Measurements from ENCODE around the gene EGFLAM.

EGFLAM gene

DNA sequence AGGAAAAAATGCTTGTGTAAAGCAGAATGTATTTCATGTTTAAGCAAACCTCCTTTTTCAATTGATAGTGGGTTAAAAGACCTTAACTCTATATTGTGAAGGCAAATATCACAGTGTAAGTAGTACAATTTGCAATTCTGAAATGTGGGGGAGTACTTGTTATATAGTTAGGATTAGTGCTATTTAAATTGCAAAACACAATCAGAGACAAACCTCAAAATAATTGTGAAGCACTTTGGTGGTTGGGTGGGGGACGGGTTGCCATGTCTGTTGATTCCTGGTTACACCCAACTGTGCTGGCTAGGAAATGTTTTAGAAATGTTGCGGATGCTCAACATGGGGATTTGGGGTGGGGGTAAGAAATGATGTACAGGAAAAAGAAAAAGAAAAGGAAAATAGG lies 37.4 kb downstream of the EGFLAM start:
- WGBS (ENCODE audit: insufficient coverage), result 100% methylated on average over 2 of the region's 2 CpGs

DNA sequence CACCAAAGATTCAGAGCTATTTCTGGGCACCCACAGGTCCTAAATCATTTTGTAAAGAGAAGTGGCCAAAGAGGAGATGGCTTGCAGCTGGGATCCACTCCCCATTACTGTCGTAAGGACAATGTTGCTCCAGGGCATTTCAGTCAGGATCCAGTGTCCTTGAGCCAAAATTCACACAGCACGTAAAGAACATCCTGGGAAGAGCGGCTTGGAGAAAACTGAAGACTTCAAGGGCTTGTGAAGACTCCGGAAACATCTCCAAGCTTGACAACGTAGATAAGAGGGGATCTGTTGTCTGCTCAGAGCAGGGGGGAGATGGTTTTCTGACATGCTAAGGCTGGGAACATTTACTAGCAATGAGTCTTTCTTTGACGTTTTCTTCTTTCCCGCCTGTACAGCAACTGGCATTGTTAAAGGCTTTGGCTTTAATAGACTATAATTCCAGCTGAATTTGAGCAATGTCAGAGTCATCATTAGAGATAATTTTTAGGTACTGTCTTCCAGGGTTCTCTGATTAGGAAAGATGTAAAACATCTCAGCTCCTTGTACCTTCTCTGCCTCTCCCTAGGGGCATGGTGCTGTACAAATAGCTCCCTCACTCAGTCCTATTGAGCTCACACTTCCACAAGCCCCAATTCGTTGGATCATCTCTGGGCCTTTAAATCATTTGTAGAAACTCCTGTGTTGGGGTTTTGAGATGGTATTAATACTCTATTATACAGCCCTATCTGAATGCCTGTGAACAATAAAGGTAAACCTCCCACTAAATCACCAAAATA lies 39.7 kb downstream of the EGFLAM start:
- POLR2A ChIA-PET, result interaction anchor here (0.5 kb wide), 1 partner anchor 20 kb away, joined by 4 read pairs; no protein-coding TSS in a partner anchor
- Histone ChIP-seq H3K4me3 (ENCODE audit: control insufficient read depth in 1 of 7, extremely low read depth in 1 of 7, insufficient read depth in 4 of 7, low read depth in 2 of 7, low read length in 6 of 7) (no peak overlapping the region), H3K36me3 (ENCODE audit: control insufficient read depth in 4 of 4, insufficient read depth in 4 of 4, low read length in 3 of 4) (no peaks in the 10 kb centered on the region), H3K9me3 (ENCODE audit: control extremely low read depth in 1 of 5, control insufficient read depth in 4 of 5, insufficient read depth in 2 of 5, low read depth in 1 of 5, low read length in 4 of 5) (peaks cover 0 to 5% (median 0%) of the 10 kb centered on the region in 5 experiments), H3K27me3 (replicated peaks in 2 of 5; ENCODE audit: control insufficient read depth in 4 of 5, insufficient read depth in 5 of 5, low read length in 4 of 5) (peaks cover 0 to 10% (median 2%) of the 10 kb centered on the region in 5 experiments), H3K27ac (ENCODE audit: insufficient read depth in 1 of 2, low read depth in 1 of 2, low read length in 2 of 2, poor library complexity in 1 of 2, severe bottlenecking in 2 of 2) (no peak overlapping the region), H3K4me1 (ENCODE audit: control extremely low read depth in 1 of 4, control insufficient read depth in 4 of 4, insufficient read depth in 4 of 4, low read length in 3 of 4) (no peaks in the 10 kb centered on the region)
- 35% methylated on average over 6 of the region's 8 CpGs for WGBS (ENCODE audit: insufficient coverage)
- CTCF ChIA-PET, result interaction anchor here (1.1 kb wide), 1 partner anchor 33 kb away, joined by 4 read pairs; no protein-coding TSS in a partner anchor
- peak in 1 of 3 donors; percentile 5 for DNase-seq

More for the DNA sequence above, 37.4 kb downstream of the EGFLAM start:
- Histone ChIP-seq H3K27ac (ENCODE audit: insufficient read depth in 1 of 2, low read depth in 1 of 2, low read length in 2 of 2, poor library complexity in 1 of 2, severe bottlenecking in 2 of 2) (no peak overlapping the region), H3K27me3 (replicated peaks in 2 of 5; ENCODE audit: control insufficient read depth in 4 of 5, insufficient read depth in 5 of 5, low read length in 4 of 5) (peaks cover 0 to 14% (median 2%) of the 10 kb centered on the region in 5 experiments), H3K4me3 (ENCODE audit: control insufficient read depth in 1 of 7, extremely low read depth in 1 of 7, insufficient read depth in 4 of 7, low read depth in 2 of 7, low read length in 6 of 7) (no peak overlapping the region), H3K36me3 (ENCODE audit: control insufficient read depth in 4 of 4, insufficient read depth in 4 of 4, low read length in 3 of 4) (no peaks in the 10 kb centered on the region), H3K9me3 (ENCODE audit: control extremely low read depth in 1 of 5, control insufficient read depth in 4 of 5, insufficient read depth in 2 of 5, low read depth in 1 of 5, low read length in 4 of 5) (peaks cover 0 to 3% (median 0%) of the 10 kb centered on the region in 5 experiments), H3K4me1 (ENCODE audit: control extremely low read depth in 1 of 4, control insufficient read depth in 4 of 4, insufficient read depth in 4 of 4, low read length in 3 of 4) (no peaks in the 10 kb centered on the region)
- ChIA-PET CTCF (no interaction called here), POLR2A (no interaction called here)
- DNase-seq, result no peak

- Histone ChIP-seq H3K9me3 (ENCODE audit: control extremely low read depth in 1 of 5, control insufficient read depth in 4 of 5, insufficient read depth in 2 of 5, low read depth in 1 of 5, low read length in 4 of 5) (peaks cover 0 to 8% (median 2%) of the 10 kb centered on the region in 5 experiments), H3K4me1 (ENCODE audit: control extremely low read depth in 1 of 4, control insufficient read depth in 4 of 4, insufficient read depth in 4 of 4, low read length in 3 of 4) (no peaks in the 10 kb centered on the region), H3K27me3 (replicated peaks in 2 of 5; ENCODE audit: control insufficient read depth in 4 of 5, insufficient read depth in 5 of 5, low read length in 4 of 5) (peaks cover 0 to 10% (median 0%) of the 10 kb centered on the region in 5 experiments), H3K4me3 (ENCODE audit: control insufficient read depth in 1 of 7, extremely low read depth in 1 of 7, insufficient read depth in 4 of 7, low read depth in 2 of 7, low read length in 6 of 7) (no peak overlapping the region), H3K27ac (ENCODE audit: insufficient read depth in 1 of 2, low read depth in 1 of 2, low read length in 2 of 2, poor library complexity in 1 of 2, severe bottlenecking in 2 of 2) (no peak overlapping the region), H3K36me3 (ENCODE audit: control insufficient read depth in 4 of 4, insufficient read depth in 4 of 4, low read length in 3 of 4) (no peaks in the 10 kb centered on the region)
- no peak for DNase-seq
- ChIA-PET POLR2A (no interaction called here), CTCF (no interaction called here)
- WGBS (ENCODE audit: insufficient coverage), result no CpG with 5 or more reads among the region's 1 CpG
These were observed 41.2 kb downstream of the EGFLAM start for GRCh38 chr5:38299585-38299984.

DNA sequence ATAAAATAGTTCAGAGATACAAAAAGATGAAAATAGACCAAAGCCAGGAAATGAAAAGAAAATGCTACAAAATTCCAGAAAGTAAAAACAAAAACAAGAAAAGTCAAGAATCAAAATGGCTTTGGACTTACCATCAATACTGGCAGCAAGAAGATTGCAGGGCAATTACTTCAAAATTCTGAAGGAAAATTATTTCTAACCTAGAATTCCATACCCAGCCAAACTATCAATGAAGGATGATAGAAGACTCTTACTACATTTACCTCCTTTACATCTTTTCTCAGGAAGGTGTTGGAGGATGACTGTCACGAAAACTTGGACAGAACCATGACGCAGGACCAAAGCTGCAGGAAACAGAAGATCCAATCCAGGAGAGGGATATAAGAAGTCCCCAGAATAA lies 46.8 kb downstream of the EGFLAM start:
- Histone ChIP-seq H3K4me3 (ENCODE audit: control insufficient read depth in 1 of 7, extremely low read depth in 1 of 7, insufficient read depth in 4 of 7, low read depth in 2 of 7, low read length in 6 of 7) (no peak overlapping the region), H3K27me3 (replicated peaks in 2 of 5; ENCODE audit: control insufficient read depth in 4 of 5, insufficient read depth in 5 of 5, low read length in 4 of 5) (no peaks in the 10 kb centered on the region), H3K4me1 (ENCODE audit: control extremely low read depth in 1 of 4, control insufficient read depth in 4 of 4, insufficient read depth in 4 of 4, low read length in 3 of 4) (no peaks in the 10 kb centered on the region), H3K27ac (ENCODE audit: insufficient read depth in 1 of 2, low read depth in 1 of 2, low read length in 2 of 2, poor library complexity in 1 of 2, severe bottlenecking in 2 of 2) (no peak overlapping the region), H3K9me3 (ENCODE audit: control extremely low read depth in 1 of 5, control insufficient read depth in 4 of 5, insufficient read depth in 2 of 5, low read depth in 1 of 5, low read length in 4 of 5) (peaks cover 2 to 20% (median 4%) of the 10 kb centered on the region in 5 experiments), H3K36me3 (ENCODE audit: control insufficient read depth in 4 of 4, insufficient read depth in 4 of 4, low read length in 3 of 4) (no peaks in the 10 kb centered on the region)
- no peak for DNase-seq
- ChIA-PET POLR2A (no interaction called here), CTCF (no interaction called here)
- no CpG with 5 or more reads among the region's 2 CpGs for WGBS (ENCODE audit: insufficient coverage)

DNA sequence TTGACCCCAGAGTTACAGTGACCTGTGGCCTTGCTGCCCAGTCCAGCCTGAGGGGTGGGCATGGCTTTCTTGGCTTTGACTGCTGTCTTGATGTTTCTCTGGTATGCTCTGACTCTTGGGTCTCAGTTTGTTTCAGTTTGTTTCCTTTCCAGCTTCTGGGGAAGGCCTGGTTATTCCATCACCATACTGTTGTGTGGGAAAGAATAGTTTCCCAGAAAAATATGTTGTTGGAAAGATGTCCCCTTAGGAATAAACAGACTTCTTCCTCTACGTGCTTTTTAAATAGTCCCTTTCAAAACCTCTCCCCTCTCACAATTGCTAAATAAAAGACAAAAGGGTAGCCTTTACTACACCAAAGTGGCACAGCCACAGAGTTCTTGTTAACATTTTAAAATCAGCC lies 49.5 kb downstream of the EGFLAM start:
- ChIA-PET CTCF (interaction anchor here (1.0 kb wide), 1 partner anchor 73 kb away, joined by 3 read pairs; no protein-coding TSS in a partner anchor), POLR2A (no interaction called here)
- Histone ChIP-seq H3K4me1 (ENCODE audit: control extremely low read depth in 1 of 4, control insufficient read depth in 4 of 4, insufficient read depth in 4 of 4, low read length in 3 of 4) (no peaks in the 10 kb centered on the region), H3K27me3 (replicated peaks in 2 of 5; ENCODE audit: control insufficient read depth in 4 of 5, insufficient read depth in 5 of 5, low read length in 4 of 5) (peaks cover 0 to 4% (median 0%) of the 10 kb centered on the region in 5 experiments), H3K9me3 (ENCODE audit: control extremely low read depth in 1 of 5, control insufficient read depth in 4 of 5, insufficient read depth in 2 of 5, low read depth in 1 of 5, low read length in 4 of 5) (peaks cover 2 to 17% (median 4%) of the 10 kb centered on the region in 5 experiments), H3K36me3 (ENCODE audit: control insufficient read depth in 4 of 4, insufficient read depth in 4 of 4, low read length in 3 of 4) (no peaks in the 10 kb centered on the region), H3K27ac (ENCODE audit: insufficient read depth in 1 of 2, low read depth in 1 of 2, low read length in 2 of 2, poor library complexity in 1 of 2, severe bottlenecking in 2 of 2) (no peak overlapping the region), H3K4me3 (ENCODE audit: control insufficient read depth in 1 of 7, extremely low read depth in 1 of 7, insufficient read depth in 4 of 7, low read depth in 2 of 7, low read length in 6 of 7) (no peak overlapping the region)
- DNase-seq, result no peak
- WGBS (ENCODE audit: insufficient coverage), result 100% methylated on average over 1 of the region's 1 CpG

DNA sequence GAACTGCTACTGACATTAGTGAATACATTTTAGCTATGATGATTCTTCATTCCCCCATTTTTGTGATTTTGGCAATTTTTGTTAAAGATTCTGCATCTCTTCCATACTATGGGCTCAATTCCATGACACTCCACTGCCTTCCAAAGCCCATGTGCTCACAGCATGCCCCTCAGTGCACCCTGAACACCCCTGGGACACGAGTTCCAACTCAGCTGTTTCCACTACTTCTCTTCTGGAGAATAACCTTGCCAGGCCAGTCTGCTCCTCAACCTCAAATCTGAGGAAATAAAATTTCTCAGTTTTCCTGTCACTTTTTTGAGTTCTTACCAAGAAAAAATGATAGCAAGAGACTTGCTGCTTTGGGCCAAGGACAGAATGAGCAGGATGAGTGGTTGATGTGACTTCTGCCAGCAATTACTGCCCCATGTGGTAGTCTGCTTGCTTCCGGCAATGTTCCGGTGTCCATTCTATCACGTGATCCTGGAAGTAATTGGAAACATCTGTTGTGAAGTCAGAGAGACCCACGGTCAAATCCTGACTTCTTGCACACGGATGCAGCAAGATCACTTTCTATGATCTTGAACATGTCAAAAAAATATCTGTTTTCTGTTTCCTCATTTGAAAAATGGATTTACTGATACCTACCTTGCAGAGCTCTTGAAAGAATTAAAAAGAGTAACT lies 58.3 kb downstream of the EGFLAM start:
- no peaks in the 10 kb centered on the region for H3K36me3 ChIP-seq (ENCODE audit: control insufficient read depth in 4 of 4, insufficient read depth in 4 of 4, low read length in 3 of 4)
- 77% methylated on average over 5 of the region's 6 CpGs for WGBS (ENCODE audit: insufficient coverage)
- ChIA-PET CTCF (no interaction called here), POLR2A (no interaction called here)
- H3K27me3 ChIP-seq (replicated peaks in 2 of 5; ENCODE audit: control insufficient read depth in 4 of 5, insufficient read depth in 5 of 5, low read length in 4 of 5), result peaks cover 0 to 9% (median 0%) of the 10 kb centered on the region in 5 experiments
- H3K4me3 ChIP-seq (ENCODE audit: control insufficient read depth in 1 of 7, extremely low read depth in 1 of 7, insufficient read depth in 4 of 7, low read depth in 2 of 7, low read length in 6 of 7), result no peak overlapping the region
- H3K9me3 ChIP-seq (ENCODE audit: control extremely low read depth in 1 of 5, control insufficient read depth in 4 of 5, insufficient read depth in 2 of 5, low read depth in 1 of 5, low read length in 4 of 5), result no peaks in the 10 kb centered on the region
- no peak overlapping the region for H3K27ac ChIP-seq (ENCODE audit: insufficient read depth in 1 of 2, low read depth in 1 of 2, low read length in 2 of 2, poor library complexity in 1 of 2, severe bottlenecking in 2 of 2)
- no peak for DNase-seq
- no peaks in the 10 kb centered on the region for H3K4me1 ChIP-seq (ENCODE audit: control extremely low read depth in 1 of 4, control insufficient read depth in 4 of 4, insufficient read depth in 4 of 4, low read length in 3 of 4)

DNA sequence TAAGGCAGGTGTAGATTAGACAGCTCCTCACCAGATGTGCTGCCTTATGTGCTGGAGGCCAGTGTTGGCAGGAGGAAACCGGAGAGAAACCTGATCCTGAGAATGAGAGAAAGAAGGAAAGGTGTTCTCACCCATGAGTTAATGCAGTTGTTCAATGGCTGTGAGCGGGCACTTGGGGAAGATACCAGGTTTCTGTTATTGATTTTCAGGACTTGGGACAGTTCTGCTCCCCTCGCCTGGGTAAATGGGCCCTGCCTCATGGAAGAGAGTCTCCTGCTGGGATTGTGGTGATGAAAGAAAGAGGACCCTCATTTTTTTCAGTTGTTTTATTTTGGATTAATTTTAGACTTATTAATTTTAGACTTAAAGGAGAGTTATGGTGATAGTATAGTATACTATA lies 59.5 kb downstream of the EGFLAM start:
- 100% methylated on average over 2 of the region's 3 CpGs for WGBS (ENCODE audit: insufficient coverage)
- Histone ChIP-seq H3K4me3 (ENCODE audit: control insufficient read depth in 1 of 7, extremely low read depth in 1 of 7, insufficient read depth in 4 of 7, low read depth in 2 of 7, low read length in 6 of 7) (no peak overlapping the region), H3K27me3 (replicated peaks in 2 of 5; ENCODE audit: control insufficient read depth in 4 of 5, insufficient read depth in 5 of 5, low read length in 4 of 5) (peaks cover 0 to 11% (median 0%) of the 10 kb centered on the region in 5 experiments), H3K36me3 (ENCODE audit: control insufficient read depth in 4 of 4, insufficient read depth in 4 of 4, low read length in 3 of 4) (no peaks in the 10 kb centered on the region), H3K27ac (ENCODE audit: insufficient read depth in 1 of 2, low read depth in 1 of 2, low read length in 2 of 2, poor library complexity in 1 of 2, severe bottlenecking in 2 of 2) (no peak overlapping the region), H3K4me1 (ENCODE audit: control extremely low read depth in 1 of 4, control insufficient read depth in 4 of 4, insufficient read depth in 4 of 4, low read length in 3 of 4) (no peaks in the 10 kb centered on the region), H3K9me3 (ENCODE audit: control extremely low read depth in 1 of 5, control insufficient read depth in 4 of 5, insufficient read depth in 2 of 5, low read depth in 1 of 5, low read length in 4 of 5) (no peaks in the 10 kb centered on the region)
- CTCF ChIA-PET, result no interaction called here
- no peak for DNase-seq
- POLR2A ChIA-PET, result no interaction called here
